HepG2 (cell line): ENCODE results near the gene CNBD2. TPM values are rescaled to one million over a fixed set of nuclear protein-coding genes. Genes with fewer than 3 reads are reported as not detected.

Experiments used
- CHD4 ChIP-seq: fragments of 200-600 bp; sonication (generic); IDR thresholded peaks from 2 replicates; pipeline ENCODE4 v1.7.0; 2017; ENCODE audit warnings: mild to moderate bottlenecking, low read length, borderline replicate concordance
- DMTF1 ChIP-seq: sonication (generic); formaldehyde crosslinking; IDR thresholded peaks from 2 replicates; pipeline ENCODE4 v1.4.0; 2020; ENCODE audit warnings: mild to moderate bottlenecking, missing genetic modification reagents
- FOXK1 ChIP-seq: sonication (generic); formaldehyde crosslinking; IDR thresholded peaks from 2 replicates; pipeline ENCODE4 v1.4.0; 2020; ENCODE audit warnings: low read depth, missing genetic modification reagents, borderline replicate concordance
- HMG20A ChIP-seq: IDR thresholded peaks from 2 replicates; pipeline ENCODE4 v1.6.1; 2016; ENCODE audit warnings: borderline replicate concordance
- HMGXB3 ChIP-seq: sonication (generic); formaldehyde crosslinking; IDR thresholded peaks from 2 replicates; pipeline ENCODE4 v1.4.0; 2020; ENCODE audit warnings: missing genetic modification reagents, borderline replicate concordance
- NR2F6 ChIP-seq, 2 experiments: IDR thresholded peaks; 2 replicates each; pipeline ENCODE4 v1.6.1; 2016; ENCODE audit warnings: antibody characterized with exemption in 1 of 2, mild to moderate bottlenecking in 1 of 2
- RBM39 ChIP-seq: fragments of 200-400 bp; formaldehyde crosslinking; IDR thresholded peaks from one replicate; pipeline ENCODE4 v1.6.1; 2018; ENCODE audit warnings: antibody characterized with exemption, mild to moderate bottlenecking, low read depth, low read length; ENCODE audit not compliant: poor library complexity, severe bottlenecking
- ZNF101 ChIP-seq: sonication (generic); formaldehyde crosslinking; IDR thresholded peaks from 2 replicates; pipeline ENCODE4 v1.4.0; 2020; ENCODE audit warnings: mild to moderate bottlenecking, low read depth, missing genetic modification reagents, borderline replicate concordance
- ZNF12 ChIP-seq: sonication (generic); formaldehyde crosslinking; IDR thresholded peaks from 2 replicates; pipeline ENCODE4 v1.5.0; 2020; ENCODE audit warnings: missing genetic modification reagents
- ZNF17 ChIP-seq: sonication (generic); formaldehyde crosslinking; IDR thresholded peaks from 2 replicates; pipeline ENCODE4 v1.5.0; 2020; ENCODE audit warnings: mild to moderate bottlenecking, missing genetic modification reagents
- ZNF3 ChIP-seq: IDR thresholded peaks from 2 replicates; pipeline ENCODE4 v1.7.0; 2017; ENCODE audit warnings: inconsistent platforms
- ZNF432 ChIP-seq: sonication (generic); formaldehyde crosslinking; IDR thresholded peaks from 2 replicates; pipeline ENCODE4 v1.5.0; 2020; ENCODE audit warnings: missing genetic modification reagents, mild to moderate bottlenecking, borderline replicate concordance
- ZNF512B ChIP-seq: sonication (generic); formaldehyde crosslinking; IDR thresholded peaks from 2 replicates; pipeline ENCODE4 v1.5.1; 2020; ENCODE audit warnings: missing genetic modification reagents, mild to moderate bottlenecking, borderline replicate concordance
- polyA plus RNA-seq, 8 experiments: library from polyadenylated mRNA; depleted of rRNA in 3 of 8; stranded (reverse) in 7 of 8; unstranded in 1 of 8; fragments of >200 nt; fragmentation: Illumina TruSeq in 4 of 8; extraction: Trizol in 4 of 8; gene quantifications; 2 replicates each; pipeline versions ENCODE4 v1.2.1 to v1.2.3, GENCODE V29; 2011 to 2016; ENCODE audit warnings: low read depth in 4 of 8, missing spikeins in 1 of 8, mixed read lengths in 1 of 8; ENCODE audit not compliant: insufficient read depth in 1 of 8
- total RNA-seq, 5 experiments: library from RNA; depleted of rRNA; stranded (reverse); fragments of >200 nt; fragmentation: Illumina TruSeq; extraction: Trizol; gene quantifications; 2 replicates each; pipeline ENCODE4 v1.2.3, GENCODE V29; 2016; ENCODE audit warnings: low read depth in 1 of 5

Gene CNBD2
- total and polyA plus RNA-seq, 2 of the 13 experiments (the other 11 are each of a cell fraction or from before 2014, with no cell fraction given), result 12.4 to 22.8 TPM

GRCh38 chr20:35994994-35995453, 26.6 kb downstream of the CNBD2 start (continued):
- TF ChIP-seq RBM39 (no peak), HMG20A (no peak), ZNF101 (CRISPR knock-in tag) (no peak), CHD4 (no peak), DMTF1 (CRISPR knock-in tag) (no peak), ZNF3 (CRISPR knock-in tag) (no peak), NR2F6 (IDR thresholded peaks at IDR 0.05) (no peak), NR2F6 (CRISPR knock-in tag; IDR thresholded peaks at IDR 0.05) (peak; percentile 40; the same call in 1 of the 2 replicates), FOXK1 (CRISPR knock-in tag) (peak; percentile 76; the same call in 1 of the 2 replicates), HMGXB3 (CRISPR knock-in tag) (peak; percentile 37; the same call in 1 of the 2 replicates), ZNF512B (CRISPR knock-in tag) (peak; percentile 94; the same call in 1 of the 2 replicates), ZNF12 (peak; percentile 35; the same call in 1 of the 2 replicates), ZNF432 (CRISPR knock-in tag) (no peak), ZNF17 (CRISPR knock-in tag) (no peak)
